Suprapubic skin (tissue), 3 donors: Measurements from ENCODE around the gene TCF12.

ENCODE experiments used
- CTCF ChIP-seq, 2 donors: fragments of 200-600 bp in 1 of 2; fragments of 450-650 bp in 1 of 2; sonication (generic) in 1 of 2; IDR thresholded peaks; one replicate each; pipeline ENCODE4 v1.5.1; 2016 to 2019; ENCODE audit warnings: antibody characterized with exemption in 2 of 2, mild to moderate bottlenecking in 1 of 2, moderate library complexity in 1 of 2
- EP300 ChIP-seq: sonication (generic); formaldehyde crosslinking; IDR thresholded peaks from one replicate; pipeline ENCODE4 v1.6.1; 2017; ENCODE audit warnings: antibody characterized with exemption

DNA sequence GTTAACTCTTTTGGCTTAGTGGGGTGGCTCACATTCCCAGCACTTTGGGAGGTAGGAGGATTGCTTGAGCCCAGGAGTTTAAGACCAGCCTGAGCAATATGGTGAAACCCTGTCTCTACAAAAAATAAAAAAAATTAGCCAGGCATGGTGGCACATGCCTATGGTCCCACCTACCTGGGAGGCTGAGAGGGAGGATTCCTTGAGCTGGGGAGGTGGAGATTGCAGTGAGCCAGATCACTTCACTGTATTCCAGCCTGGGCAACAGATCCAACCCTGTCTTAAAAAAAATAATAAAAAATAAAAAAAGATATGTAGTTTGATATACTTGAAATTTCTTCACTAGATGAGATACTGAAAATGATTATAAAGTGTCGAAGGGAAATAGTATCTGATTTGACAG is 178.8 kb downstream of the TCF12 start:
- TF ChIP-seq CTCF (IDR thresholded peaks at IDR 0.05) = no peak
- no peak for TF ChIP-seq EP300
